D721Med (cell line): ENCODE measurements around the gene CCDC92.

ENCODE experiments used
- DNase-seq: peaks from one replicate; pipeline ENCODE4 v3.0.0; 2011; ENCODE audit warnings: low spot score; ENCODE audit not compliant: insufficient read length
- FAIRE-seq: peaks from 2 replicates; lab custom pipeline; 2011; peaks lifted over from hg19 to GRCh38; lab: Jason Lieb, UNC
- CTCF ChIP-seq: IDR thresholded peaks from 2 replicates; pipeline ENCODE4 v1.5.1; 2012; ENCODE audit warnings: mild to moderate bottlenecking, control low read depth; ENCODE audit not compliant: insufficient read depth; ENCODE audit errors: missing control alignments

Gene CCDC92

DNA sequence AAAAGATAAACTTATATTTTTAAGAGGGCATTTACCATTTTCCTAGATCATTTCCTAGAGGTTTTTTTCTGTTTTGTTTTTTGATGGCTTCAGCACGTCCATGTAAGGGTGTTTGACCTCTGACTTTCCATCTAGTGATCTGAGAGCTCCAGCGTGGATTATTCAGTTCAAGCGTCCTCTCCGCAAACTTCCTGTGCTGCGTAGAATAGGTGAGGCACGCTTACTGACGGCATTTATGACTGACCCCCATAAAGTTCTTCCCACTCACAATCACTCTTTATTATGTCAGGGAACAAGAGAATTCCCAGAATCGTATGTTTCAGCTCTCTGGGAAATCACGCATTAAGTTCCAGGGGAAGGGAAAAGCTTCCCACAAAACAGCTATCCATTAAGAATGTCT, 16.4 kb downstream of the CCDC92 start:
- TF ChIP-seq CTCF, result no peak
- DNase-seq (no peak), FAIRE-seq (no peak)

GRCh38 chr12:123954647-123955350, 17.8 kb downstream of the CCDC92 start:
- FAIRE-seq (no peak), DNase-seq (no peak)
- no peak for TF ChIP-seq CTCF

DNA sequence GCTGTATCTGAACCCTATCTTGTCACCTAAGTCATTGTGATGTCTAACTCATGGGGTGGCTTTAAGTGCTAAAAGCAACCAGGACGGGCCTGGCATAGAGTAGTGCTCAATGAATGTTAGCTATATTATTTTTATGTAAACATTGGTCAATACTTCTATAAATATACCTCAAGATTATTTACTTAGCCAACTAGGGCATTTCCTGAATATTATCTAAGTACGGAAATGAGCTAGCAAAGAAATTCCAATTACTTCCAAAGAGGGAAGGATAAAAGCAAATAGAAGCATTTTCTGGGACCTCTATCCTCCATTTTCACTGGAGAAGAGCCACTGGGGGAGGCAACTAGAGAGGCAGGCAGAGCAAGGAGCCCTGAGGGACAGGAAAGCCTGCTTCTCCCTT, 20.6 kb downstream of the CCDC92 start:
- FAIRE-seq (no peak), DNase-seq (no peak)
- TF ChIP-seq CTCF, result no peak

GRCh38 chr12:123951467-123951866, 21.2 kb downstream of the CCDC92 start:
- no peak for FAIRE-seq
- DNase-seq, result no peak
- no peak for TF ChIP-seq CTCF

DNA sequence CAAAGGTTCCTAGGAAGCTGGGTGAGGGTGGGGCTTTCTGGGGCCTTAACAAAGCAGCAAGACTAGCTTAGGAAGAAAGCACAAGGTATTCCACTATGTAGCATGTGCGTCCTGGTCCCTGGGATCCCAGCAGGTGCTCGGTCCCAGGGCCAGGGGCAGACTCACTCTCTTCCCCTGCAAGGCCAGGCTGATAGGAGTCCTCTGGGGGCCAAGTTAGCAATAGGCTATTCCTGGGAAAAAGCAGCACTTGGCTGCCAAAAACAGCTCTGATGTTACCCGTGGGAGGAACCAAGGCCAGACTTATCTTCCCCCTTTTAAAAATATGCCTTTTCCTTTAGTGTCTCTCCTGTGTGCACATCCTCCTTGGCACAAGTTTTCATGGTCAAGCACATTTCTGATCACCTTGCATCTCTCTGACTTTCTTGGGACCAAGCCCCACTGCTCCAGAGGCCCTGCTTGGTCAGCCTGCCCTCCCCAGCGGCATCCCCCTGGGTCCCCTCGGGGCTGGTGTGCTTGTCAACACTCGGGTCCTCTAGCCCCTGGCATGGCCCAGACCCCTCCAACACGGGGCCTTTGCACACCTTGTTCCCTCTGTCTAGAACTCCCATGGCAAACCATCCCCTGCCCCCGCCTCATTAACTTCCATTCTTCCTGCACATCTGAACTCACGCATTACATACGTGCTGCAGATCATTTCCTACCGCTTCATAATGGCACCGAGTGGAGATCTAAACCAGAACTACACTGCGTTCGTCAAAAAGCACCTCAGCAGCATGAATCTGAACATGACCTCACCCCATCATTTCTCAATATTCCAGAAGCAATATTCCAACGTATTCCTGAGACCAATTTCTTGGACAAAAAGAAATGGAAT, 21.9 kb downstream of the CCDC92 start:
- no peak for TF ChIP-seq CTCF
- DNase-seq (no peak), FAIRE-seq (no peak)

DNA sequence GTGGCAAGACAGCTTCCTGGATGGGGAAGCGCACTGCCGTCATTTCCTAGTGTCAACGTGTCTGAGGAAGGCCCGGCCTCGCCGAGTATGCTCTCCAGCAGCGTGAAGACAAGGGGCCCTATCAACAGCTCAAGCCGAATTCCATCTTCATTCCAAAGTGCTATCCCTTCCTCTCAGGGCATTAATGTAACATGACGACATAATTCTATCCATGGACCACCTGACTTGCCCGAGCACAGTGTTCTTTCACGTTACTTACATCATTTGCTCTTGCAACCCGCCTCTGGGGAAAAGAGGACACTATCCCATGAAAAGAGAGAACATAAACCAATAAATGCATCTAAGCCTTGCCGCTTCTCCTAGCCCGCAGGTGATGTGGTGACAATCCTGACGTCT, 22.9 kb downstream of the CCDC92 start:
- FAIRE-seq, result no peak
- TF ChIP-seq CTCF, result no peak
- no peak for DNase-seq
